Uterus (tissue), 2 donors: ENCODE data around the gene CUTA.

Experiments used
- POLR2A ChIP-seq, 2 donors: fragments of 450-650 bp; IDR thresholded peaks; one replicate each; pipeline ENCODE4 v1.6.1; 2016; ENCODE audit warnings: antibody characterized with exemption in 2 of 2, mild to moderate bottlenecking in 1 of 2, moderate library complexity in 1 of 2
- TF ChIP-seq, protein P1 (sequence below), 4 experiments: fragments of 200-600 bp in 2 of 4; fragments of 450-650 bp in 2 of 4; sonication (generic) in 2 of 4; IDR thresholded peaks; one replicate each; pipeline ENCODE4 v1.5.1; 2016 to 2019; ENCODE audit warnings: antibody characterized with exemption in 4 of 4, mild to moderate bottlenecking in 2 of 4, moderate library complexity in 1 of 4

DNA sequence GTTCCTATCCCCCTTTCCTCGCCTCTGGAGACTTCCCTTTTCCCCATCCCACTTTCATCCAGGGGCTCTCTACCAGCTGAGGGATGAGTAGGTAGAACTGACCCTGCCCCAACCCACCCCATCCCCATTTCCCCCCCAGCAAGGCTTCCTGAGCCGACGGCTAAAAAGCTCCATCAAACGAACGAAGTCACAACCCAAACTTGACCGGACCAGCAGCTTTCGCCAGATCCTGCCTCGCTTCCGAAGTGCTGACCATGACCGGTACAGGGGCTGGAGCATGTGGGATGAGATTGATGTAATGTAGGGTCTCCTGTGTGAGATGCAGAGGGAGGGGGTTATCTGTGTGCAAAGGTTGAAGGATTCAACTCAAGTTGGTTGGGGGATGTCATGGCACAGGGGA lies 14.6 kb upstream of the CUTA start:
- TF ChIP-seq, protein P1, sequence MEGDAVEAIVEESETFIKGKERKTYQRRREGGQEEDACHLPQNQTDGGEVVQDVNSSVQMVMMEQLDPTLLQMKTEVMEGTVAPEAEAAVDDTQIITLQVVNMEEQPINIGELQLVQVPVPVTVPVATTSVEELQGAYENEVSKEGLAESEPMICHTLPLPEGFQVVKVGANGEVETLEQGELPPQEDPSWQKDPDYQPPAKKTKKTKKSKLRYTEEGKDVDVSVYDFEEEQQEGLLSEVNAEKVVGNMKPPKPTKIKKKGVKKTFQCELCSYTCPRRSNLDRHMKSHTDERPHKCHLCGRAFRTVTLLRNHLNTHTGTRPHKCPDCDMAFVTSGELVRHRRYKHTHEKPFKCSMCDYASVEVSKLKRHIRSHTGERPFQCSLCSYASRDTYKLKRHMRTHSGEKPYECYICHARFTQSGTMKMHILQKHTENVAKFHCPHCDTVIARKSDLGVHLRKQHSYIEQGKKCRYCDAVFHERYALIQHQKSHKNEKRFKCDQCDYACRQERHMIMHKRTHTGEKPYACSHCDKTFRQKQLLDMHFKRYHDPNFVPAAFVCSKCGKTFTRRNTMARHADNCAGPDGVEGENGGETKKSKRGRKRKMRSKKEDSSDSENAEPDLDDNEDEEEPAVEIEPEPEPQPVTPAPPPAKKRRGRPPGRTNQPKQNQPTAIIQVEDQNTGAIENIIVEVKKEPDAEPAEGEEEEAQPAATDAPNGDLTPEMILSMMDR (IDR thresholded peaks at IDR 0.05): no peak
- TF ChIP-seq POLR2A (IDR thresholded peaks at IDR 0.05): no peak
